ENCODE measurements around the gene BET1L. TPM values are rescaled to one million over a fixed set of nuclear protein-coding genes. Genes with fewer than 3 reads are reported as not detected.

The BET1L gene
- total RNA-seq, 1 experiment from 2014 or later, result 22.2 TPM

DNA sequence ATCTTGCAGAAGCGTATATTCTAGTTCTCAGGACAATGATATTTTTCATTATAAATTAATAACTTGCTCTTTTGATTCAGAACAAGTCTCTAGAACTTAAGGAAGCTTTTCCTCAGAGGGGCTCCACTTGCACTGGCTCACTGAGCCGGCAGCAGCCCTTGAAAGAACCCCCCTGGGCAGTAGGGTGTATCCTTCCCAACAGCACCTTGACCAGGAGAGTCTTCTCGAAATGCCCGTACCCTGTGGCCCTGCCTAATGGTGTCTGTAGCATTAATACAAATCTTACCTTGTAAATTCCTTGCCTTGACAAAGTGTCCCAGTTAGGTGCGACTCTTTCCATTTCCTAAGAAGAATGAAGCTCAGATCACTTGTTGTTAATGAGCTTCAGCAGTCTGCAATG lies 43.1 kb upstream of the BET1L start:
- intact Hi-C loops (cut with micrococcal nuclease; ENCODE audit: unreplicated experiment), result loop anchor here (10.0 kb wide), 1 partner anchor 105 kb away; no protein-coding TSS in a partner anchor
- H3K4me3 ChIP-seq (ENCODE audit: low read depth, low read length, poor library complexity, severe bottlenecking), result no peak overlapping the region
- no peak for DNase-seq (ENCODE audit: low spot score)
- H3K27ac ChIP-seq (ENCODE audit: low read depth, low read length, poor library complexity, severe bottlenecking), result no peak overlapping the region
- H3K4me1 ChIP-seq (ENCODE audit: insufficient read depth, low read length, poor library complexity, severe bottlenecking), result no peaks in the 10 kb centered on the region
- POLR2A ChIA-PET (ENCODE audit: low non-redundant PET), result no interaction called here
- CTCF ChIA-PET, result interaction anchor here (0.7 to 1.0 kb wide), 2 partner anchors 55 to 176 kb away, joined by 3 read pairs; no protein-coding TSS in a partner anchor
- no TSS peak for BruUV-seq (replicated peaks)
- TF ChIP-seq EZH2 (IDR thresholded peaks at IDR 0.05; ENCODE audit: borderline replicate concordance, low read depth, low read length, poor library complexity, severe bottlenecking), result no peak
- TF ChIP-seq, protein P1, sequence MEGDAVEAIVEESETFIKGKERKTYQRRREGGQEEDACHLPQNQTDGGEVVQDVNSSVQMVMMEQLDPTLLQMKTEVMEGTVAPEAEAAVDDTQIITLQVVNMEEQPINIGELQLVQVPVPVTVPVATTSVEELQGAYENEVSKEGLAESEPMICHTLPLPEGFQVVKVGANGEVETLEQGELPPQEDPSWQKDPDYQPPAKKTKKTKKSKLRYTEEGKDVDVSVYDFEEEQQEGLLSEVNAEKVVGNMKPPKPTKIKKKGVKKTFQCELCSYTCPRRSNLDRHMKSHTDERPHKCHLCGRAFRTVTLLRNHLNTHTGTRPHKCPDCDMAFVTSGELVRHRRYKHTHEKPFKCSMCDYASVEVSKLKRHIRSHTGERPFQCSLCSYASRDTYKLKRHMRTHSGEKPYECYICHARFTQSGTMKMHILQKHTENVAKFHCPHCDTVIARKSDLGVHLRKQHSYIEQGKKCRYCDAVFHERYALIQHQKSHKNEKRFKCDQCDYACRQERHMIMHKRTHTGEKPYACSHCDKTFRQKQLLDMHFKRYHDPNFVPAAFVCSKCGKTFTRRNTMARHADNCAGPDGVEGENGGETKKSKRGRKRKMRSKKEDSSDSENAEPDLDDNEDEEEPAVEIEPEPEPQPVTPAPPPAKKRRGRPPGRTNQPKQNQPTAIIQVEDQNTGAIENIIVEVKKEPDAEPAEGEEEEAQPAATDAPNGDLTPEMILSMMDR (conservative IDR thresholded peaks at IDR 0.05; ENCODE audit: low read depth, low read length), result no peak
- peaks cover 66% of the 10 kb centered on the region for H3K36me3 ChIP-seq (ENCODE audit: insufficient read depth, low read length, poor library complexity, severe bottlenecking)
- no peaks in the 10 kb centered on the region for H3K9me3 ChIP-seq (ENCODE audit: low read depth, low read length, poor library complexity, severe bottlenecking)
- no peaks in the 10 kb centered on the region for H3K27me3 ChIP-seq (replicated peaks; ENCODE audit: insufficient read depth, low read depth, low read length, poor library complexity)

DNA sequence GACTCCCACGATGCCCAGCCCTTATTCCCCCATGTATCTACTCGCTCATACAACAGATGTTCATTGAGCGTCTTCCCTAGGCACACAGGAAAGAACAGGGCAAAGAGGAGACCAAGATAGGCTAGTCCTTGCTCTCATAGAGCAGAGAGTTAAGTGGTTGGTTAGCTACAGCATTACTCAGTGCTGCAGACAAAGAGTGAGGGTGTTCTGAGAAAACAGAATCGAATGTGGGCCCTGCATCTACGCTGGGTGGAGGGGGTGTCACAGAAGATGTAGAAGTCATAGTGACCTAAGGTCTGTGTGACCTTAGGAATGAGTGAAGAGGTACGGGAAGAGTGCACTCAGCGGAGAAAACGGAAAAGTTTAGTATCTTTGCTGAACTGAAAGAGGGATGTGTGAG lies 41.9 kb upstream of the BET1L start:
- intact Hi-C loops (cut with micrococcal nuclease; ENCODE audit: unreplicated experiment), result no loop called here
- H3K27ac ChIP-seq (ENCODE audit: low read depth, low read length, poor library complexity, severe bottlenecking), result no peak overlapping the region
- POLR2A ChIA-PET (ENCODE audit: low non-redundant PET), result no interaction called here
- no TSS peak for BruUV-seq (replicated peaks)
- H3K4me1 ChIP-seq (ENCODE audit: insufficient read depth, low read length, poor library complexity, severe bottlenecking), result no peaks in the 10 kb centered on the region
- peaks cover 78% of the 10 kb centered on the region for H3K36me3 ChIP-seq (ENCODE audit: insufficient read depth, low read length, poor library complexity, severe bottlenecking)
- no peak for TF ChIP-seq EZH2 (IDR thresholded peaks at IDR 0.05; ENCODE audit: borderline replicate concordance, low read depth, low read length, poor library complexity, severe bottlenecking)
- TF ChIP-seq, protein P1 (conservative IDR thresholded peaks at IDR 0.05; ENCODE audit: low read depth, low read length), result no peak
- CTCF ChIA-PET, result no interaction called here
- H3K27me3 ChIP-seq (replicated peaks; ENCODE audit: insufficient read depth, low read depth, low read length, poor library complexity), result no peaks in the 10 kb centered on the region
- H3K4me3 ChIP-seq (ENCODE audit: low read depth, low read length, poor library complexity, severe bottlenecking), result no peak overlapping the region
- no peaks in the 10 kb centered on the region for H3K9me3 ChIP-seq (ENCODE audit: low read depth, low read length, poor library complexity, severe bottlenecking)
- no peak for DNase-seq (ENCODE audit: low spot score)

DNA sequence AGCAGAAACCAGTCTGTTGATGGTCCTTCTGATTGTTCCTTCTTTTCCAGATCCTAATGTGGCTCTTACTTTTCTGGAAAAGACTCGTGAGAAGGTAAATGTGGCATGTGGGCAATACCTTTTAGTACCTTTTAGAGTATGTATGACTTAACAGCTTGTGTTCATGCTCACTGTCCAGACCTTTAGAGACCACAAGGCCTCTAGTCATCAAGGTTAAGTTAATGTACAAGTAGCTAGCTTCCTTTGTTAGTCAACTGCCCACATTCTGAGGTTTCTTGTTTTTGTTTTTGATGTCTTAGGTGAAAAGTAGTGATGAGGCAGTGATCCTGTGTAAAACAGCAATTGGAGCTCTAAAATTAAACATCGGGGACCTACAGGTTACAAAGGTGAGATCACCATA lies 37.2 kb upstream of the BET1L start:
- Histone ChIP-seq H3K27me3 (replicated peaks; ENCODE audit: insufficient read depth, low read depth, low read length, poor library complexity) (no peaks in the 10 kb centered on the region), H3K36me3 (ENCODE audit: insufficient read depth, low read length, poor library complexity, severe bottlenecking) (peaks cover 71% of the 10 kb centered on the region), H3K9me3 (ENCODE audit: low read depth, low read length, poor library complexity, severe bottlenecking) (no peaks in the 10 kb centered on the region), H3K4me3 (ENCODE audit: low read depth, low read length, poor library complexity, severe bottlenecking) (no peak overlapping the region), H3K27ac (ENCODE audit: low read depth, low read length, poor library complexity, severe bottlenecking) (no peak overlapping the region), H3K4me1 (ENCODE audit: insufficient read depth, low read length, poor library complexity, severe bottlenecking) (no peaks in the 10 kb centered on the region)
- no peak for DNase-seq (ENCODE audit: low spot score)
- intact Hi-C loops (cut with micrococcal nuclease; ENCODE audit: unreplicated experiment), result no loop called here
- no TSS peak for BruUV-seq (replicated peaks)
- CTCF ChIA-PET, result no interaction called here
- POLR2A ChIA-PET (ENCODE audit: low non-redundant PET), result no interaction called here
- TF ChIP-seq, protein P1 (conservative IDR thresholded peaks at IDR 0.05; ENCODE audit: low read depth, low read length), result no peak
- no peak for TF ChIP-seq EZH2 (IDR thresholded peaks at IDR 0.05; ENCODE audit: borderline replicate concordance, low read depth, low read length, poor library complexity, severe bottlenecking)
